GM12878 (cell line): ENCODE data around the gene BMERB1. TPM values are rescaled to one million over a fixed set of nuclear protein-coding genes. Genes with fewer than 3 reads are reported as not detected.

Experiments used
- ATAC-seq: fragments of 200-7000 bp; cut with Tn5 transposase; 3 replicates; pipeline ENCODE4 v1.9.1; 2020; ENCODE audit warnings: mild to moderate bottlenecking, moderate library complexity
- BruUV-seq: library from RNA; stranded (reverse); fragments of 400-500 nt; replicated peaks from 2 replicates; lab custom pipeline; 2021; lab: Mats Ljungman, UMichigan
- CTCF ChIA-PET: fragments of 300-600 bp; sonication (Branson Sonifier 250); formaldehyde crosslinking; extraction: SDS; loops from one replicate; lab custom pipeline; 2021; ENCODE audit warnings: inconsistent platforms; lab: Yijun Ruan, JAX
- POLR2A ChIA-PET: fragments of 350-600 bp; formaldehyde crosslinking; extraction: SDS; loops from one replicate; lab custom pipeline; 2021; ENCODE audit warnings: inconsistent platforms; lab: Charles Lee
- RAD21 ChIA-PET: fragments of 300-600 bp; sonication (Branson Sonifier 250); formaldehyde crosslinking; loops from one replicate; lab custom pipeline; 2023; ENCODE audit warnings: antibody characterized with exemption; ENCODE audit not compliant: unreplicated experiment; lab: Charles Lee
- SMC1A ChIA-PET: fragments of 300-600 bp; sonication (Branson Sonifier 250); formaldehyde crosslinking; loops from one replicate; lab custom pipeline; 2023; ENCODE audit not compliant: unreplicated experiment, uncharacterized antibody; lab: Charles Lee
- DNase-seq: peaks from one replicate; pipeline ENCODE4 v3.0.0-alpha.2; 2011; ENCODE audit warnings: low read depth, low spot score
- FAIRE-seq: peaks from 3 replicates; lab custom pipeline; 2011; peaks lifted over from hg19 to GRCh38; lab: Jason Lieb, UNC
- H2AFZ ChIP-seq: 2 replicates; pipeline ENCODE4 v1.6.0; 2011; ENCODE audit warnings: low read depth, low read length, control low read depth; ENCODE audit not compliant: control insufficient read depth
- H3K27ac ChIP-seq: 2 replicates; pipeline ENCODE4 v1.5.1; 2011; ENCODE audit warnings: control low read depth; ENCODE audit not compliant: control insufficient read depth, insufficient read depth
- H3K27me3 ChIP-seq, 2 experiments: replicated peaks in 1 of 2; 2 replicates each; pipeline versions ENCODE4 v1.6.0 to v1.6.1; 2011; ENCODE audit warnings: low read length in 1 of 2; ENCODE audit not compliant: control insufficient read depth in 2 of 2, insufficient read depth in 2 of 2
- H3K36me3 ChIP-seq, 2 experiments: 2 replicates each; pipeline ENCODE4 v1.5.1; 2011; ENCODE audit warnings: low read length in 1 of 2; ENCODE audit not compliant: control insufficient read depth in 2 of 2, insufficient read depth in 2 of 2
- H3K4me1 ChIP-seq: 2 replicates; pipeline ENCODE4 v1.6.1; 2011; ENCODE audit warnings: mild to moderate bottlenecking, low read length, moderate library complexity, mixed read lengths; ENCODE audit not compliant: control insufficient read depth, insufficient read depth
- H3K4me2 ChIP-seq: 2 replicates; pipeline ENCODE4 v1.6.0; 2011; ENCODE audit warnings: control low read depth; ENCODE audit not compliant: control insufficient read depth, insufficient read depth
- H3K4me3 ChIP-seq: fragments of 200-600 bp; sonication (generic); 2 replicates; pipeline ENCODE4 v1.5.1; 2016
- H3K79me2 ChIP-seq: 2 replicates; pipeline ENCODE4 v1.6.0; 2011; ENCODE audit warnings: low read length; ENCODE audit not compliant: control insufficient read depth, insufficient read depth
- H3K9ac ChIP-seq: 2 replicates; pipeline ENCODE4 v1.8.0; 2011; ENCODE audit warnings: low read length, control low read depth, mixed read lengths; ENCODE audit not compliant: control insufficient read depth, insufficient read depth
- H3K9me3 ChIP-seq: replicated peaks from 3 replicates; pipeline ENCODE4 v1.5.1; 2011; ENCODE audit warnings: mild to moderate bottlenecking, low read length; ENCODE audit not compliant: control insufficient read depth, insufficient read depth
- H4K20me1 ChIP-seq: 2 replicates; pipeline ENCODE4 v1.6.0; 2011; ENCODE audit not compliant: control insufficient read depth, insufficient read depth
- CHD1 ChIP-seq: IDR thresholded peaks from 2 replicates; pipeline ENCODE4 v1.6.1; 2012; ENCODE audit warnings: low read depth, low read length, improper control_type of control experiment
- GATAD2B ChIP-seq: fragments of 450-650 bp; conservative IDR thresholded peaks from 2 replicates; pipeline ENCODE4 v1.6.1; 2017; ENCODE audit warnings: low read depth, mild to moderate bottlenecking, moderate library complexity
- TCF3 ChIP-seq: IDR thresholded peaks from 2 replicates; pipeline ENCODE4 v1.6.1; 2012; ENCODE audit warnings: low read depth, mild to moderate bottlenecking, low read length, borderline replicate concordance; ENCODE audit not compliant: insufficient read depth
- WGBS: methylation state at CpG from one replicate; pipeline ENCODE4 v1.1.6; 2016; ENCODE audit warnings: low lambda C conversion rate; ENCODE audit not compliant: insufficient replicate concordance, insufficient coverage; ENCODE audit errors: missing lambda C conversion rate; 5-methylcytosine and 5-hydroxymethylcytosine counted together
- in situ Hi-C: fragments of 300-500 bp; cut with MboI; formaldehyde crosslinking; loops from 9 replicates; pipeline ENCODE4 v1.14.3; 2018; ENCODE audit warnings: mixed read lengths
- intact Hi-C: fragments of 100-400 bp; cut with micrococcal nuclease; formaldehyde crosslinking; loops from one replicate; pipeline ENCODE4 v1.14.2; 2022; ENCODE audit not compliant: unreplicated experiment
- polyA plus RNA-seq, 11 experiments: library from polyadenylated mRNA; depleted of rRNA in 4 of 11; unstranded in 6 of 11; stranded (reverse) in 5 of 11; fragments of >200 nt; fragmentation: Nextera tagmentation in 4 of 11; fragmentation: Illumina TruSeq in 1 of 11; extraction: Ambion mirVana in 4 of 11; extraction: Trizol in 1 of 11; gene quantifications; 1 replicate in 1 of 11; 2 replicates in 10 of 11; pipeline versions ENCODE4 v1.2.1 to v1.2.3, GENCODE V29; 2011 to 2016; ENCODE audit warnings: inconsistent platforms in 2 of 11, missing spikeins in 2 of 11, low read depth in 1 of 11
- total RNA-seq, 4 experiments: library from RNA; depleted of rRNA in 3 of 4; stranded (reverse); fragments of >200 nt in 3 of 4; fragmentation: Illumina TruSeq in 1 of 4; extraction: Trizol in 1 of 4; gene quantifications; 2 replicates each; pipeline versions ENCODE4 v1.2.1 to v1.2.3, GENCODE V29; 2013 to 2021
- TF ChIP-seq, protein P1 (sequence below): IDR thresholded peaks from 2 replicates; pipeline ENCODE4 v1.6.1; 2012; ENCODE audit warnings: low read depth, low read length, improper control_type of control experiment
- TF ChIP-seq, protein P2 (sequence below): IDR thresholded peaks from 2 replicates; pipeline ENCODE4 v1.6.1; 2012; ENCODE audit warnings: low read depth, low read length, improper control_type of control experiment
- TF ChIP-seq, protein P3 (sequence below): IDR thresholded peaks from 2 replicates; pipeline ENCODE4 v1.6.1; 2011; ENCODE audit warnings: borderline replicate concordance, low read depth, mild to moderate bottlenecking, moderate library complexity, low read length; ENCODE audit not compliant: insufficient read depth, poor library complexity, severe bottlenecking

The BMERB1 gene
- total and polyA plus RNA-seq, 10 of the 15 experiments (the other 5 are each of a cell fraction or from before 2014, with no cell fraction given): 0.05 to 0.68 (median 0.34) TPM

DNA sequence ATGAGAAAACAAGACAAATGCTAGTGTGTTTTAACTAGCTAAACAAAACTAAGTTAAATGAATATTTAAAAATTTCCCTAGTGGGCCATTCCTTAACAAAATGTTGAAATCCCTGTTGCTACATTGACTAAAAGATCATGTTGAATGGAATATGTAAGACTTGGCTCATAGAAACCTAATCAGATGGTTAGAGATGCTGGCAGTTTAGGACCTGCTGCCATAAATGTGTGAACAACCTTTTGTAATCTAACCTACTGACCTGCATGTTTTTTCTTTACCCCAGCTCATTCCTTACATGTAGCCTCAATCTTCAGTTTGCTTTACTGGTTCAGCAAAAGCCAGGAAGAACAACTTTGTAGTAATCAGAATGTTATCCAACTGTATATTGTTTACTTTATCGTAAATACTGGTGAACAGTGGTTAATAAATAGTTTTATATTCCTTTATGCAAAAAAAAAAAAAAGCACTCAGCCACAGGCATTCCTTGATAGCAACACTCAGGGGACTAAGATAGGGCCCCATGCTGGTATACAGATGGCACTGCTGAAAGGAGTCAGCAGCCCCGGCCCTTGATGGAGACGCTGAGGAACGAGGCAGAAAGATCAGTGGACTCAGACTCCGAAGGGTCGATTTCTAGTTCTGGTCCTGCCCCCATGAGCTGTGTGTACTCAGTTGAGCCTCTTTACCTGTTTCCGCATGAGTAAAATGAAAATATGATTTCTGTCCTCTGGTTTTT is 130.4 kb downstream of the BMERB1 start:
- H3K27ac ChIP-seq: no peak overlapping the region
- ATAC-seq (no peak), FAIRE-seq (no peak), DNase-seq (no peak)
- no peak for TF ChIP-seq GATAD2B
- TF ChIP-seq, protein P1, sequence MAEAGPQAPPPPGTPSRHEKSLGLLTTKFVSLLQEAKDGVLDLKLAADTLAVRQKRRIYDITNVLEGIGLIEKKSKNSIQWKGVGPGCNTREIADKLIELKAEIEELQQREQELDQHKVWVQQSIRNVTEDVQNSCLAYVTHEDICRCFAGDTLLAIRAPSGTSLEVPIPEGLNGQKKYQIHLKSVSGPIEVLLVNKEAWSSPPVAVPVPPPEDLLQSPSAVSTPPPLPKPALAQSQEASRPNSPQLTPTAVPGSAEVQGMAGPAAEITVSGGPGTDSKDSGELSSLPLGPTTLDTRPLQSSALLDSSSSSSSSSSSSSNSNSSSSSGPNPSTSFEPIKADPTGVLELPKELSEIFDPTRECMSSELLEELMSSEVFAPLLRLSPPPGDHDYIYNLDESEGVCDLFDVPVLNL: no peak
- H3K79me2 ChIP-seq: no peaks in the 10 kb centered on the region
- H3K9ac ChIP-seq: no peak overlapping the region
- H4K20me1 ChIP-seq: no peaks in the 10 kb centered on the region
- RAD21 ChIA-PET: no interaction called here
- H3K4me2 ChIP-seq: no peak overlapping the region
- CTCF ChIA-PET: interaction anchor here (1.3 kb wide), 2 partner anchors 14 kb away, joined by 3 read pairs; no protein-coding TSS in a partner anchor
- in situ Hi-C loops (loop anchor here (25.0 kb wide), 1 partner anchor 752 kb away; no protein-coding TSS in a partner anchor), intact Hi-C loops (no loop called here)
- POLR2A ChIA-PET: no interaction called here
- 83% methylated on average over 7 of the region's 7 CpGs for WGBS
- H3K9me3 ChIP-seq: no peaks in the 10 kb centered on the region; the same call in 2 of the 3 replicates
- H3K4me3 ChIP-seq: no peak overlapping the region
- no TSS peak for BruUV-seq
- H3K27me3 ChIP-seq: no peaks in the 10 kb centered on the region
- H3K4me1 ChIP-seq: no peaks in the 10 kb centered on the region
- SMC1A ChIA-PET: interaction anchor here (1.2 to 1.5 kb wide), 4 partner anchors 14 to 81 kb away, joined by 3 to 5 read pairs (median 4); no protein-coding TSS in a partner anchor
- no peak overlapping the region for H2AFZ ChIP-seq
- no peaks in the 10 kb centered on the region for H3K36me3 ChIP-seq

GRCh38 chr16:15566095-15566494 is 131.7 kb downstream of the BMERB1 start:
- no peaks in the 10 kb centered on the region for H3K36me3 ChIP-seq
- H3K9me3 ChIP-seq: no peaks in the 10 kb centered on the region; the same call in 2 of the 3 replicates
- no peak overlapping the region for H3K9ac ChIP-seq
- intact Hi-C loops: no loop called here
- WGBS: 97% methylated on average over 2 of the region's 2 CpGs
- ChIA-PET POLR2A (no interaction called here), CTCF (interaction anchor here (1.3 kb wide), 1 partner anchor 12 kb away, joined by 3 read pairs; no protein-coding TSS in a partner anchor), SMC1A (interaction anchor here (1.2 kb wide), 1 partner anchor 15 kb away, joined by 3 read pairs; no protein-coding TSS in a partner anchor), RAD21 (no interaction called here)
- H2AFZ ChIP-seq: no peak overlapping the region
- no peaks in the 10 kb centered on the region for H3K27me3 ChIP-seq
- no peak for DNase-seq
- TF ChIP-seq, protein P2, sequence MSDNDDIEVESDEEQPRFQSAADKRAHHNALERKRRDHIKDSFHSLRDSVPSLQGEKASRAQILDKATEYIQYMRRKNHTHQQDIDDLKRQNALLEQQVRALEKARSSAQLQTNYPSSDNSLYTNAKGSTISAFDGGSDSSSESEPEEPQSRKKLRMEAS: no peak
- TF ChIP-seq CHD1: no peak
- TF ChIP-seq, protein P3, sequence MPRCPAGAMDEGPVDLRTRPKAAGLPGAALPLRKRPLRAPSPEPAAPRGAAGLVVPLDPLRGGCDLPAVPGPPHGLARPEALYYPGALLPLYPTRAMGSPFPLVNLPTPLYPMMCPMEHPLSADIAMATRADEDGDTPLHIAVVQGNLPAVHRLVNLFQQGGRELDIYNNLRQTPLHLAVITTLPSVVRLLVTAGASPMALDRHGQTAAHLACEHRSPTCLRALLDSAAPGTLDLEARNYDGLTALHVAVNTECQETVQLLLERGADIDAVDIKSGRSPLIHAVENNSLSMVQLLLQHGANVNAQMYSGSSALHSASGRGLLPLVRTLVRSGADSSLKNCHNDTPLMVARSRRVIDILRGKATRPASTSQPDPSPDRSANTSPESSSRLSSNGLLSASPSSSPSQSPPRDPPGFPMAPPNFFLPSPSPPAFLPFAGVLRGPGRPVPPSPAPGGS: peak; percentile 53
- 0 out of 2 replicates have a peak, but pooled peaks have one; percentile 27 for TF ChIP-seq TCF3
- in situ Hi-C loops: loop anchor here (25.0 kb wide), 1 partner anchor 754 kb away; no protein-coding TSS in a partner anchor
- H3K4me2 ChIP-seq: no peak overlapping the region
- no peaks in the 10 kb centered on the region for H4K20me1 ChIP-seq
- no peak overlapping the region for H3K27ac ChIP-seq
- BruUV-seq: no TSS peak
- H3K4me3 ChIP-seq: no peak overlapping the region
- no peak for FAIRE-seq
- ATAC-seq: no peak
- H3K79me2 ChIP-seq: no peaks in the 10 kb centered on the region
- H3K4me1 ChIP-seq: no peaks in the 10 kb centered on the region
